ENCODE results near the gene PCNX2. TPM values are rescaled to one million over a fixed set of nuclear protein-coding genes. Genes with fewer than 3 reads are reported as not detected.

The PCNX2 gene
- total RNA-seq, 1 experiment from 2014 or later: 9.1 TPM

DNA sequence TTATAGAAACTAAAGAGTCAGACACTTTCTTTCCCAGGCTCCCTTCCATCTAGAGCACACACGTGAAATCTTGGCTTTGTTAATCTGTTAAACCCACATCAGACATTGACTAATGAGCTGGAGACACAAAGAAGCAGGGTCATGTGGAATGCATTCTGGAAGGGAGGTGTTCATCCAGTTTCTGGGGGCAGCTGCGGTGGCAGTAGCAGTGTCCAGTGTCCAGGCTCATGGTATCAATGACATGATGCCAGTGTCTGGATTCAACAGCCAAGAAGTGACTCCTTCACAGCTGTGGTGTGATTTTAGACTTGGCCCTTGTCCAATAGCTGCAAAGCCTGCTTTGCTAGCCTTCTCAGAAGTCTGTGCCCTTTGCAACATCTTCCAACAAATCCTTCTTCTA is 249.9 kb downstream of the PCNX2 start:
- ChIA-PET CTCF (no interaction called here), POLR2A (ENCODE audit: low non-redundant PET) (no interaction called here)
- Histone ChIP-seq H3K4me3 (ENCODE audit: low read depth, low read length, poor library complexity, severe bottlenecking) (no peak overlapping the region), H3K4me1 (ENCODE audit: insufficient read depth, low read length, poor library complexity, severe bottlenecking) (no peaks in the 10 kb centered on the region), H3K36me3 (ENCODE audit: insufficient read depth, low read length, poor library complexity, severe bottlenecking) (no peaks in the 10 kb centered on the region), H3K9me3 (ENCODE audit: low read depth, low read length, poor library complexity, severe bottlenecking) (no peaks in the 10 kb centered on the region), H3K27ac (ENCODE audit: low read depth, low read length, poor library complexity, severe bottlenecking) (no peak overlapping the region), H3K27me3 (replicated peaks; ENCODE audit: insufficient read depth, low read depth, low read length, poor library complexity) (no peaks in the 10 kb centered on the region)
- TF ChIP-seq, protein P1, sequence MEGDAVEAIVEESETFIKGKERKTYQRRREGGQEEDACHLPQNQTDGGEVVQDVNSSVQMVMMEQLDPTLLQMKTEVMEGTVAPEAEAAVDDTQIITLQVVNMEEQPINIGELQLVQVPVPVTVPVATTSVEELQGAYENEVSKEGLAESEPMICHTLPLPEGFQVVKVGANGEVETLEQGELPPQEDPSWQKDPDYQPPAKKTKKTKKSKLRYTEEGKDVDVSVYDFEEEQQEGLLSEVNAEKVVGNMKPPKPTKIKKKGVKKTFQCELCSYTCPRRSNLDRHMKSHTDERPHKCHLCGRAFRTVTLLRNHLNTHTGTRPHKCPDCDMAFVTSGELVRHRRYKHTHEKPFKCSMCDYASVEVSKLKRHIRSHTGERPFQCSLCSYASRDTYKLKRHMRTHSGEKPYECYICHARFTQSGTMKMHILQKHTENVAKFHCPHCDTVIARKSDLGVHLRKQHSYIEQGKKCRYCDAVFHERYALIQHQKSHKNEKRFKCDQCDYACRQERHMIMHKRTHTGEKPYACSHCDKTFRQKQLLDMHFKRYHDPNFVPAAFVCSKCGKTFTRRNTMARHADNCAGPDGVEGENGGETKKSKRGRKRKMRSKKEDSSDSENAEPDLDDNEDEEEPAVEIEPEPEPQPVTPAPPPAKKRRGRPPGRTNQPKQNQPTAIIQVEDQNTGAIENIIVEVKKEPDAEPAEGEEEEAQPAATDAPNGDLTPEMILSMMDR (conservative IDR thresholded peaks at IDR 0.05; ENCODE audit: low read depth, low read length): no peak
- no peak for TF ChIP-seq EZH2 (IDR thresholded peaks at IDR 0.05; ENCODE audit: borderline replicate concordance, low read depth, low read length, poor library complexity, severe bottlenecking)
- DNase-seq (ENCODE audit: low spot score): no peak
- intact Hi-C loops (cut with micrococcal nuclease; ENCODE audit: unreplicated experiment): no loop called here
- BruUV-seq (replicated peaks): no TSS peak

DNA sequence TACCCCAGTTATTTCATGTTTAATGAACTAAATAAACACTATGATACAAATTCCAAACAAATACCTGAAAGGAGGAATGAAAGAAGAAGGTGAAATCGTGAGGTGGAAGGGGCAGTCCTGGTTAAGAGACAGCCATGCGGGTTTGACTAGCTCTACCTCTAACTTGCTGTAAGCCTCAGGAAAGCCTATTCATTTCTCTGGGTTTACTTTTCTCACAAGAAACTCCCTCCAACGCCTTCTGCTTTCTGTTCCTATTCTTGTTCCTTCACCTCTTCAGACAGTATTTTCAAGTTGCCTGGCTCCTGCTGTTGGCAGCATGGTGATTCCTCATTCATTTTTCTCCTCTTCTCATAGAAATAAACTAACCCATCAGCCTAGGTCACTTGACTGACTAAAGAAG is 252.7 kb downstream of the PCNX2 start:
- CTCF ChIA-PET: no interaction called here
- DNase-seq (ENCODE audit: low spot score): no peak
- TF ChIP-seq EZH2 (IDR thresholded peaks at IDR 0.05; ENCODE audit: borderline replicate concordance, low read depth, low read length, poor library complexity, severe bottlenecking): no peak
- TF ChIP-seq, protein P1 (conservative IDR thresholded peaks at IDR 0.05; ENCODE audit: low read depth, low read length): no peak
- POLR2A ChIA-PET (ENCODE audit: low non-redundant PET): no interaction called here
- no peaks in the 10 kb centered on the region for H3K4me1 ChIP-seq (ENCODE audit: insufficient read depth, low read length, poor library complexity, severe bottlenecking)
- no peaks in the 10 kb centered on the region for H3K9me3 ChIP-seq (ENCODE audit: low read depth, low read length, poor library complexity, severe bottlenecking)
- no peaks in the 10 kb centered on the region for H3K36me3 ChIP-seq (ENCODE audit: insufficient read depth, low read length, poor library complexity, severe bottlenecking)
- H3K4me3 ChIP-seq (ENCODE audit: low read depth, low read length, poor library complexity, severe bottlenecking): no peak overlapping the region
- intact Hi-C loops (cut with micrococcal nuclease; ENCODE audit: unreplicated experiment): no loop called here
- H3K27ac ChIP-seq (ENCODE audit: low read depth, low read length, poor library complexity, severe bottlenecking): no peak overlapping the region
- BruUV-seq (replicated peaks): no TSS peak
- no peaks in the 10 kb centered on the region for H3K27me3 ChIP-seq (replicated peaks; ENCODE audit: insufficient read depth, low read depth, low read length, poor library complexity)

DNA sequence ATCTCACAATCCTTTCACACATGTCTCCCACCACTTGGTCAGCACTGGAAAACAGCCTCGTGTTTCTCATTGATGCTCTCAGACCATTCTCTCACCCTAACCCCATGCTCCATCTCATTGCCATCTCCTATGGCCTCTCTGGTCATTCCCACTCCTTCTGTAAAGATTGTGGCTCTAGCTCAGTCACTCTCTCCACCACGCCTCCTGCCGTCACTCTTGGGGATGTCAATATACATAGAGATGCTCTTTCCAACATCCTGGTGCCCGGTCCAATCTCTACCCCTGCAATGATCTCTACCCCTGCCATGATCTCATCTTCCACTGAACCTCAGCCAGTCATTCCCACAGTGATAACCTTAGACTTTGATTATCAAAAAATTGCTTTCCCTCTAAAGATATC is 255.0 kb downstream of the PCNX2 start:
- intact Hi-C loops (cut with micrococcal nuclease; ENCODE audit: unreplicated experiment): no loop called here
- CTCF ChIA-PET: no interaction called here

More for the DNA sequence above, 255.0 kb downstream of the PCNX2 start:
- no peak for DNase-seq (ENCODE audit: low spot score)
- H3K36me3 ChIP-seq (ENCODE audit: insufficient read depth, low read length, poor library complexity, severe bottlenecking): no peaks in the 10 kb centered on the region
- no peak overlapping the region for H3K27ac ChIP-seq (ENCODE audit: low read depth, low read length, poor library complexity, severe bottlenecking)
- H3K4me3 ChIP-seq (ENCODE audit: low read depth, low read length, poor library complexity, severe bottlenecking): no peak overlapping the region
- POLR2A ChIA-PET (ENCODE audit: low non-redundant PET): no interaction called here
- no peaks in the 10 kb centered on the region for H3K9me3 ChIP-seq (ENCODE audit: low read depth, low read length, poor library complexity, severe bottlenecking)
- no TSS peak for BruUV-seq (replicated peaks)
- TF ChIP-seq, protein P1 (conservative IDR thresholded peaks at IDR 0.05; ENCODE audit: low read depth, low read length): no peak
- TF ChIP-seq EZH2 (IDR thresholded peaks at IDR 0.05; ENCODE audit: borderline replicate concordance, low read depth, low read length, poor library complexity, severe bottlenecking): no peak
- no peaks in the 10 kb centered on the region for H3K27me3 ChIP-seq (replicated peaks; ENCODE audit: insufficient read depth, low read depth, low read length, poor library complexity)
- H3K4me1 ChIP-seq (ENCODE audit: insufficient read depth, low read length, poor library complexity, severe bottlenecking): no peaks in the 10 kb centered on the region
